GM19240 (cell line): Measurements from ENCODE around the gene PDP2.

ENCODE experiments used
- DNase-seq: peaks from one replicate; pipeline ENCODE4 v3.0.0; 2011; ENCODE audit warnings: low spot score; ENCODE audit not compliant: insufficient read length

PDP2 gene, protein sequence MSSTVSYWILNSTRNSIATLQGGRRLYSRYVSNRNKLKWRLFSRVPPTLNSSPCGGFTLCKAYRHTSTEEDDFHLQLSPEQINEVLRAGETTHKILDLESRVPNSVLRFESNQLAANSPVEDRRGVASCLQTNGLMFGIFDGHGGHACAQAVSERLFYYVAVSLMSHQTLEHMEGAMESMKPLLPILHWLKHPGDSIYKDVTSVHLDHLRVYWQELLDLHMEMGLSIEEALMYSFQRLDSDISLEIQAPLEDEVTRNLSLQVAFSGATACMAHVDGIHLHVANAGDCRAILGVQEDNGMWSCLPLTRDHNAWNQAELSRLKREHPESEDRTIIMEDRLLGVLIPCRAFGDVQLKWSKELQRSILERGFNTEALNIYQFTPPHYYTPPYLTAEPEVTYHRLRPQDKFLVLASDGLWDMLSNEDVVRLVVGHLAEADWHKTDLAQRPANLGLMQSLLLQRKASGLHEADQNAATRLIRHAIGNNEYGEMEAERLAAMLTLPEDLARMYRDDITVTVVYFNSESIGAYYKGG

DNA sequence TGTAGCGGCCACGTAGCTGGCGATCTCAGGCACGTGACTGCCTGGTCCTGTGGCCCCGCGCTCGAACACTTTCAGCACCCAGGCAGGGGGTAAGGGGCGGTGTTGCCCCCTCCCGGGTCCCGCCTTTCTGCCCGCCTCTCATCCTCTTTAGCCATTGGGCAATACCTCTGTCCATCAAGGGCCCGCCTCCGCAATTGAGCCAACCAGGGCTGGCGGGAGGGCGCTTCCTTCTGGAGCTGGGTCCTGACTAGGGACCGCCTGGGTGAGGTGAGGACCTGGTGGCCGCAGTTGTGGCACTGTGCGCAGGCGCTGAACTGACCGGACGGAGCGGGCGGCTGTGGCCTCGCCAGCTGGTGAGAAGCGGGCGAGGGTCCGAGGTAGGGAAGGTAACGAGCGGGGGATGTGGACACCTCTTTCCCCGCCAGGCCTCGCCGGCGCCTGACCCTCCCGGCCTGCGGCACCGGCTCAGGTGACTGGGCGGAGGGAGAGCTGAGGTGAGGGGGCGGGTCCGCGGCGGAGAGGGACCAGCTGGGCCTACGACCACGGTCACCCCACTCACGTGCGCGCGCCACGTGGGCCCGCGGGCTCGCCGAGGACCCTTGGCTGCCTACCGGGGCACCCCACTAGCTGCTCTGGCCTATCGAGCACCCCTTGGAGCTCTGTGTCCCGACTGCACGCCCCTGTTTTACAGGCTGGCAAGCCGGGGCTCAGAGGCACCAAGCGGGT is at the start of gene PDP2:
Gene PDP2 (plus strand): TSS at position 228 of the 726 bp plus-strand sequence. CDS start 3,770 bp downstream, outside the sequence.
- peak; percentile 75 for DNase-seq

DNA sequence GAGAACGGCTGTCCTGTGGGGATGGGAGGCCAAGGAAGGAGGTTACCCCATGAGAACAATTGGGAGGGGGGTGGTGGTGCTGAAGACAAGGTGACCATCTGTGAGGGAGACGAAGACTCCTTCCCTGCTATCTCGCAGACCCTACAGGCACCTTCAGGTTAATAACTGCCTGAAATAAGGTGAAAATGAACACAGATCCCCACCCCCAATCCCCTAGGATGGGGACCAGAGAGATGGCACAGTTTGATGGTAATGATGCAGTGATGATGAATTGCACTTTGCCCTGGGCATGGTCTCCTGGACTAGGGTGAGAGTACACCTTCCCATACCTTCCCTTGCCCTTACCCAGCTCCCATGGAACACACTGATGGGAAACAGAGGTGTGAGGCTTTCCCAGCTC is 48.1 kb upstream of the PDP2 start:
- DNase-seq, result no peak

DNA sequence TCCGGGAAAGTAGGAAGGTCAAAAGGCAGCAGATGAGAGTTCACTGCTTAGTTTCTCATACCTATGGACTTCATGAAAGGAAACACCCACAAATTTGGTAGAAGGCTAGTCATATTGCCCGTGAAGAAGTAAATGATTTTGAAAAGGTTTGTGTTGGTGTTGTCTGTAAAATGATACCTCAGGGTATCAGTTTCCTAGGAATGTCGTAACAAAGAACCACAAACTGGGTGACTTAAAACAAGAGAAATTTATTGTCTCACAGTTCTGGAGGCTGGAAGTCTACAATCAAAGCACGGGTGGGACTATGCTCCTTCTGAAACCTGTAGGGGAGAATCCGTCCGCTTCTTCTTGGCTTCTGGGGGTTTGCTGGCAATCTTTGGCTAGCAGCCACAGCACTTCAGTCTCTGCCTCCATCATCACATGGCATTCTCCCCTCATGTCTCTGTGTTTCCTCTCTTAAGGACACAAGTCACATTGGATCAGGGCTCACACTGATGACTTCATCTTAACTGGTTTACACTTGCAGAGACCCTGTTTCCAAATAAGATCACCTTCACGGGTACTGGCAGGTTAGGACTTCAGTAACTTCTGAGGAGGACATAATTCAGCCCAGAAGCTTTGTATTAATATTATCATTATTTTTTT is 47.5 kb upstream of the PDP2 start:
- no peak for DNase-seq

DNA sequence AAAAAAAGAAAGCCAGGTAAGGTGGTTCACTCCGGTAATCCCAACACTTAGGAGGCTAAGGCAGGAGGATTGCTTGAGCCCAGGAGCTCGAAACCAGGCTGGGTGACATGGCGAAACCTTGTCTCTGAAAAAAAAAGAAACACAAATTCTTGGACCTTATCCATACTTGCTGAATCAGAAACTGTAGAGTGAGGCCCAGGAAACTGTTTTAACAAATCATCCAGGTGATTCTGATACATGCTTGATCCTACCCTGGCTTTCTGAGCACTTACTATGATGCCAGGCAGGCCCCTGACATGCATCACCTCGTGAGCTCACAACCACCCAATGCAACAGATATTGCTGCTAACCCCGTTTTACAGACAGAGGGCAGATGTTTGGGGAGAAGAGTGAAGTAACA is 45.6 kb upstream of the PDP2 start:
- no peak for DNase-seq

DNA sequence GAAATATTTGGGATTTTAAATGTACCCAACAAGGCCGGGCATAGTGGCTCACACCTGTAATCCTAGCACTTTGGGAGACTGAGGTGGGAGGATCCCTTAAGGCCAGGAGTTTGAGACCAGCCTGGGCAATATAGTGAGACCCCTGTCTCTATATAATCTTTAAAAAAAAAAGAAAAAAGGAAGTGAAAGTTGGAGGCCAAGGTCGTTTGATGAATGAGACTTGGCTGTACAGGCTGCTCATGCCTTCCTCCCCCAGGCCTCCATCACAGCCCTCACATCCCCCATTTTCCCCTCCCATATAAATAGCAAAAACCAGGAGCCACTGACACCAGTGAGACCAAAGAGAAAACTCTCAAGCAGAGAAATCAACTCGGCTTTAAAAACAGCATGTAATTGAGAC is 39.4 kb upstream of the PDP2 start:
- DNase-seq, result no peak

DNA sequence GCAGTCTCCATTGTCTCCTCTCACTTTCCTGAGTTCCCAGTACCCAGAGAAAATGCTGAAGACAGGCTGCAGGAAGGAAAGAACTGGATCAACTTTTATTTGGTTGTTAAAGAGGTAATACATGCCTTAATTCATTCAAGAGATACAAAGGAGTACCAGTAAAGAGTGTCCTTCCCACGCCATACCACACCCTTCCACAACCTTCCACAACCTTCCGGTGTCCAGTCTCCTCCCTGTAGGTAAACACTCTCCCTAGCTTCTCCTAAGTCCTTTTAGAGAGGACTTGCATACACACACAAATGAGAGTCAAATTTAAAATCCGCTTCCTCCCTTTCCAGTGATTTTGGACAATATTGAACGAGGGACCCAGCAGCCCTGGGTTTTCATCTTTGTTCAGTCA is 38.9 kb upstream of the PDP2 start:
- no peak for DNase-seq

DNA sequence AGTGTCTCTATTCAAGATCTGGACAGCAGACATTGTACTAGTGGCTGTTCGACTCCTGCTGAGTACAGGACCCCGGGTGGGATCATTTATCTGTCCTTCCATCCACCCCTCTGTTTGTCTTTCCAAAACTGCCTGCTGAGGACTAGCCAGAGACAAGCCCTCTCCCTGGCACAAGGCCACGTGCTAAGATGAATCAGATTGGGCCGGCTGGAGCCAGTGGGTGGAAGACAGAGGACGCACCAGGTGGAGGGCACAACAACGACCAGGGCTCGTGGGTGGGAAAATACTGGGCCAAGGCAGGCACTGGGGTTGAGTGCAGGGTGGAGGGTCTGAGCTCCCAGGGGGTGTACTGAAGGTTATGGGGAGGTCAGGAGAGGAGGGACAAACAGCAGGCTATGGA is 37.5 kb upstream of the PDP2 start:
- no peak for DNase-seq

DNA sequence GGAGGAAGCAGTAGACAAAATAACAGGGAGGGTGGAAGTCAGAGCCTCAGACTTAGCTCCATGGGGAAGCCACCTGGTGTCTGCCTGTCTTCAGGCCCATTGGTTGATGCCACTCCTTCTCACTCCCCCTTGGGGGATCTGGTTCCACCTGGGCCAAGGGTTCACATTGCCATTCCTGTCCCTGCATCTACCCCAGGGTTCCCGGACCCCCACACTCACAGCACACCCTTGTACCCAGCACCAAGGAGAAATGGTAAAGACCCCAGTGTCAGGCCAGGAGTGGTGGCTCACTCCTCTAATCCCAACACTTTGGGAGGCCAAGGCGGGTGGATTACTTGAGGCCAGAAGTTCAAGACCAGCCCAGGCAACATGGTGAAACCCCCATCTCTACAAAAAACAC is 37.1 kb upstream of the PDP2 start:
- DNase-seq, result no peak

DNA sequence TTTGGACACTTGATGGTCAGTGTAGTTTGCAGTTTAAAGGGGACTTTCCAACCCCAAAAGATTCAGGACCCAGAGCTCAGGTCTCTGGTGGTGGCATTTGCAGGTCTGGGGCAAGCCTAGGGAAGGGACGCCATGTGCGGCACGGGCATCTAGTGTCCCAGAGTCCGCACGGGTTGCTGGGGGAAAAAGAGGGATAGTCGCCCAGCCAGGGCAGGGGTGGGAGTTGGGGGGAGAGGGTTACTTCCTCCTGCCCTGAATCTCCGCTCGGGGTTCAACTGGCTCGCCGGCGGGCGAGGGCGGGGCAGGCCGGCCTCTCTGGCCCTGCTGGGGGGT is 36.3 kb upstream of the PDP2 start:
- no peak for DNase-seq

DNA sequence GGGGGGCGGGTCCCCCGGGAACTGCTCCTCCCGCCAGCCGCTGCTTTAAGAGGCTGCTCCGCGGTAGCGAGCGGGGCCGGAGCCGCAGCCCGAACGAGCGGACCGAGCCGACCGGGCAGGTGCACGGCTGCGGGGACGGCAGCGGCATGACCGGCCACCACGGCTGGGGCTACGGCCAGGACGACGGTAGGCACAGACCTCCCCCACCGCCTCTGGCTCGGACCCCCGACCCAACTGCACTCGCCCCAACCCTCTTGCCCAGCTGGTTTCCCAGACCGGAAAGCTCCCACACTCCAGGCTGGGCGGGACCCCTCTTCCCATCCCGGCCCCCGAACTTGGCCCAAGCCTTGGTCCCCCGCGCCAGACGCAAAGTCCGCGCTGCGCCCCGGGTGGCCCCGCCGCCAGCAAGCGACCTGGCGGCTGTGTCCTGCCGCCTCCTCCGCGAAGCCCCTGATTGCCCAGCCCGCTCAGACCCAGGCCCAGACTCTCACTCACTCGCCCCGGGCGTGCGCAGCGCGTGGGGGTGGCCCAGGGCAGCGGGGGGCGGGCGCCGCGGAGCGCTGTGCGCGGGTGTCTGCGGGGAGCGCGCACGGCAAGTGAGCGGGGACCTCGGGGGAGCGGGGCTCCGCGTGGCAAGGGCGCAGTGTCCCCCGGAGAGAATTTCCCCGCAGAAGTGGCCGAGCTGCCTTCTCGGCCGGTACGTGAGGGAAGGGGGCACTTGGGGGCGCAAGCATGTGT is 35.8 kb upstream of the PDP2 start, which contains the start of gene CA7:
Gene CA7 (plus strand): TSS at position 73 of the 738 bp plus-strand sequence. CDS start 74 bp downstream, at position 147.
- DNase-seq, result no peak

DNA sequence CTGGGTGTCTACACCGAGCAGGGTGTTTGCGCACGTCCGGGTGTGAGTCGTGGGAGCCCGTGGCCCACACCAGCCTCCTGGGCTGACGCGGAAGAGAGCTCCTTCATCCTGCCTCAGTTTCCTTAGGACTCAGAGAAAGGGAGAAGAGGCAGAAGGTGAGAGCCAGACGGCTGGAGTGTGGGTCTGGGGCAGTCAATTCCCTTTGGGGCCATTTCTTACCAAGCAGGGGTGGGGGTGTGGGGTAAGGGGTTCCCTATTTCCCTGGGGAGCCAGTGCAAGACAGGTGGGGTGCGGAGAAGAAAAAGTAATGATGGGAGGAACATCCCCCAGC is 35.3 kb upstream of the PDP2 start:
- no peak for DNase-seq

DNA sequence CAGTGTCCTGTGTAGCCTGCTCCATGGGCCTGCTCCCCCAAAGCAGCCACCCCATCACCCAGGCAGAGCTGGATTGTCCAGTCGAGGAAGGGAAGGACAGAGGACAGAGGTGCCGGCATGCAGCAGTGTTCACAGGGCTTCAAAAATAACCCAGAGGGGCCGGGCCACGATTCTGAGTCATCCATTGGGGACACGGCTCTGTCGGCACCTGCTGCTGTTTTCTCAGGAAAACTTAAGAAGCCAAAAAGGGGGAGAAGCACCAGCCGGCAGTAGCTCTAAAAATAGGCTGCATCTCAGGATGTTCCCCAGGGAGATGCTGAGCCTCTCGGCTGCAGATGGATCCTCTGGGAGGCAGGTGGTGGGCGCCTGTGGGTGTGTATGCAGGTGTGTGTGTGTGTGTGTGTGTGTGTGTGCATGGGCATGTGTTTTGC is 34.5 kb upstream of the PDP2 start:
- DNase-seq, result no peak

DNA sequence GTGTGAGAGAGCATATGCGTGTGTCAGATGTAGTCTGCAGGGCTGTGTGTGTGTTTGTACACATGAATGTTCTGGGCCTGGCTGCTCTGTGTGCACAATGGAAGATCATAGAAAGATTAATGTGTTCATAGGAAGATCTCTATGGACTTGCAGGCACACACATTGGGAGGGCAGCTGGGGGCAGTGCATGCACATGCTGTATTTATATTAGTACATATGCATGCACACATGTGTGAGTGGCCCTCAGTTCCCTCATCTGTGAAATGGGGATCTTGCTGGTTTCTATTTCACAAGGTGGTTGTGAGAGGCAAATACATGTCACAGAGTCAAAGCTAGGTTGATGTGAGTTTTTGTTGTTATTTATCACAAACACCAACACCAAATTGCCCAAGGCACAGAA is 34.0 kb upstream of the PDP2 start:
- DNase-seq, result no peak

DNA sequence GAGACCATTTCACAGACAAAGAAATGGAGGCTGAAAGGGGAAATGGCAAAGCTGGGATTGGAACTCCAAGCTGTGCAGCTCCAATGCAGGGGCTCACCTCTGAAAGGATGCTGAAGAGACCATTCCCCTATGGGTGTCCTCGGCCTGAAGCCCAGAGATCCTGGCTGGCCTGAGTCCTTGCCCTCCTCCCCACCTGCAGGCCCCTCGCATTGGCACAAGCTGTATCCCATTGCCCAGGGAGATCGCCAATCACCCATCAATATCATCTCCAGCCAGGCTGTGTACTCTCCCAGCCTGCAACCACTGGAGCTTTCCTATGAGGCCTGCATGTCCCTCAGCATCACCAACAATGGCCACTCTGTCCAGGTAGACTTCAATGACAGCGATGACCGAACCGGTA is 33.5 kb upstream of the PDP2 start:
- DNase-seq, result no peak

DNA sequence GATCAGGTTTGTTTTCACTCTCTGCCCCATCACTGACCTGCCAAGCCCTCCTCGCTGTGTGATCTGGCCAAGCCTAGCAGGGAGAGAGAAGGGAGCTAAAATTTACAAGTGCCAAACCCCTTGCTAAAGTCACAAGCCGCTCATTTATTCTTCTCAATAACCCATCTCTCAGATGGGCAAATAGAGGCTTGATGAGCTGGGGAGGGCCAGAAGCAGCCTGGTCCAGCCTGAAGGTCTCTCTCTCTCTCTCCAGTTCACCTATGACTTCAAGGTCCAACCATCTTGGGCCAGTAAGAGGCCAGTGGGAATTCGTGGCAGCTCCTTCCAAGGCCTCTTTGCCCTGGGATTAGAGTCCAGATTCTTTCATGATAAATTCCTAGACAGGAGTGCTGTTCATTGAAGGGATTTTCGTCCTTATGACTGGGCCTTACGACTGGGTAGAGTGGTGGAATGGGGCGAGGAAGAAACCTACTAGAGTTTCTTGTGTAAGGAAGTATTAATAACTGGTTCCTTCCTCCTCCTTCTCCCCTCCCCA is 32.7 kb upstream of the PDP2 start:
- DNase-seq, result no peak

DNA sequence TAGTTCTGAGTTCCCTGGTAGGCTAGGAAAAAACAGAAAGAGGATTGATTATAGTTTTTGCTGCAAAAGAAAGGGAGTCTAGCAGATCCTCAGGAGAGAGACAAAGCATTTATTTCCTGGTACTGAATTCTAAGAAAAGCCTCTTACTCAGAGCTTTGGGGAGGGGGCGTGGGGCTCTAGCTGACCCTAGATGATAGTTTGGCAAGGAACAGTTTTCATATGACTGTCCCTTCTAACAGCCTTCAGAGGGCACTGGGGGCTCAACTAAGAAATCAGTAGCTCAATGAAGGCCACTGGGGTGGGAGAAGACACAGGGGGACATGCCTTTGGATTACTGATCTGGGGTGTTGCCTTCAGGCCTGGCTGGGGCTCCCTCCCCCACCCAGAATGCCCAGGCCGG is 32.1 kb upstream of the PDP2 start:
- DNase-seq, result no peak

DNA sequence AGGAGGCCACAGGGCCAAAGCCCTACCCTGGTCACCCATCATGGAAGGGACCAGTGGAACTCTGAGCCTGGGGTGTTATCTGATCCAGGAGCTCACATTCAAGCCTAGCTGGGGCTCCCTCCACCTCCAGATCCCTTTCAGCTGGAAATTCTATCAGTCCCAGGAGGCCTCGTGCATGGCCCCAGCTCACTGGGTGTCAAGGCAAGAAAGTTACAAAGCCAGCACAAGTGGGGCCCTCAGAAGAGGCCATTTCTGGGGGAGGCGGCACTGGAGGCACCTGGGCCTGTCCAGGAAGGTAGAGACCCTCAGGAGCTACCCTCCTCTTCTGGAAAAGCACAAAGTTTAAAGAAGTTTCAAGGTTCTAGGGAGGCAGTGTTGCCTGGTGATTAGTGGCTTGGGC is 31.3 kb upstream of the PDP2 start:
- DNase-seq, result no peak

DNA sequence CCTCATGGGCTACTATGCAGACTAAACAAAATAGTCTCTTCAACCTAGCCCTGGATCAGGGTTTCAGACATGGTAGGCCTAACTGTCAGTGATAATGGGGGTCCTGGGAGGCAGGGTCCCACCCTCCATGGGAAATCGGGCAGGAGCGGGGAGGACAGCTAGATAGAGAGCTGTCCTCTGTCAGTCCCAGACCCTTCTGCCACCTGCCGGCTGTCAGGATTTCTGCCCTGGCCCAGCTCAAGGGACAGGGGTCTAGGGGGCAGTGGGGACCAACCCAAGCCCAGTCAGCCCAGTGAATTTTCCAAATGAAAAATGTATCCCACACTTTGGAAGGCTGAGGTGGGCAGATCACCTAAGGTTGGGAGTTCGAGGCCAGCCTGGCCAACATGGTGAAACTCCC is 30.8 kb upstream of the PDP2 start:
- DNase-seq, result no peak

DNA sequence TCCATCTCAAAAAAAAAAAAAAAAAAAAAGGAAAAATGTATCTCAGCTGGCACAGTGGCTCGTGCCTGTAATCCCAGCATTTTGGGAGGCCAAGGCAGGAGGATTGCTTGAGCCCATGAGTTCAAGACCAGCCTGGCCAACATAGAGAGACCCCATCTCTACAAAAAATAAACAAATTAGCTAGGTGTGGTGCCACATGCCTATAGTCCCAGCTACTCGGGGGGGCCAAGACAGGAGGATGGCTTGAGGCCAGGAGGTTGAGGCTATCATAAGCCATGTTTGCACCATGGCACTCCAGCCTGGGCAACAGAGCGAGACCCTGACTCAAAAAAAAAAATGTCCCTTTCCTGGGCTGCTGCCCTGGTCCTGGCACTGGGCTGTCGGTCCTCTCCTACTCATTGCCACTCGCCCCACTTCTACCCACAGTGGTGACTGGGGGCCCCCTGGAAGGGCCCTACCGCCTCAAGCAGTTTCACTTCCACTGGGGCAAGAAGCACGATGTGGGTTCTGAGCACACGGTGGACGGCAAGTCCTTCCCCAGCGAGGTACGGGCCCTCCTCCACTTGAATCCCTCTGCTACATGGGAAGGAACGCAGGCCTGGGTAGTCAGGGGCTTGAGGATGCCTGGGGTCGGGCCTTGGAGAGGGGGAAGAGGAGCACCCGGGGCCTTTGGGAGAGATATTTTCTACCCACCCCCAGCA is 30.1 kb upstream of the PDP2 start:
- DNase-seq, result no peak

DNA sequence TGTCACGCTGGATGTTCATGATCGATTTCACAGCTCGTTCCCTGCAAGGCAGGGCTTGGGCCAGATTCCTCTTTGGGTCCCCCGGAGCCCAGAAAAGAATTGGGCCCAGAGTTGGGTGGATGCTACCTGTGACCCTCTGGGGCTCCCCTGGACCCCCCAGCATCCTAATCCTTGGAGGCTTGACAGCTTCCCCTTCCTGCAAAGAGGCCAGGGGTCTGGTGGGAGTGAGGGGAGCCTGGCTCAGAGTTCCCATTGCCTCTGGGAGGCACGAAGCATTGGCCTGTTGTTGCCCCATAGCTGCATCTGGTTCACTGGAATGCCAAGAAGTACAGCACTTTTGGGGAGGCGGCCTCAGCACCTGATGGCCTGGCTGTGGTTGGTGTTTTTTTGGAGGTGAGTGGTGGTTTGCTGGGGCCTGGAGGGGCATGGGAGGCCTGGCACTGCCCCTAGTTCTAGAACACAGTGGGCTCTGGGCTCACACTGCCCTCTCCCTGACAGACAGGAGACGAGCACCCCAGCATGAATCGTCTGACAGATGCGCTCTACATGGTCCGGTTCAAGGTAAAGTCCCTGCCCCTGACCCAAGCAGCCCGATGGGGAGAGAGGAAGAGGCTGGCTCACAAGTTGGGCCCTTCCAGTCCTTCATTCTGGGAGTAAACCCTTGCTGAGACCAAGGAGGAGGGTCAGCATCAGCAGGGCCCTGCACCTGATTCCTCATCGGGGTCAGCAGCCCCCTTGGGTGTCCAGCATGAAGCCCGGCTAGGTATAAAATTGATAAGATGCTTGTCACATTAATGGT is 28.9 kb upstream of the PDP2 start:
- no peak for DNase-seq
